OCI-LY7 (cell line): ENCODE measurements around the gene KCTD3.

Experiments
- CTCF ChIP-seq: fragments of 200-600 bp; sonication (generic); conservative IDR thresholded peaks from 2 replicates; pipeline ENCODE4 v1.5.1; 2014; ENCODE audit warnings: mild to moderate bottlenecking, antibody characterized with exemption, low read length, moderate library complexity, mixed read lengths
- EZH2phosphoT487 ChIP-seq: fragments of 200-600 bp; sonication (generic); IDR thresholded peaks from 2 replicates; pipeline ENCODE4 v1.6.1; 2018; ENCODE audit warnings: low read depth, borderline replicate concordance, mild to moderate bottlenecking, mixed run types, antibody characterized with exemption, low read length, moderate library complexity, mixed read lengths

- TF ChIP-seq CTCF (no peak), EZH2phosphoT487 (no peak)
These were observed 58.8 kb downstream of the KCTD3 start for GRCh38 chr1:215625949-215626348.
